Stomach smooth muscle (tissue), 2 donors: ENCODE results near the gene HOXB3.
A peak's percentile ranks its signal among the peaks of the same experiment; 100 is the strongest.

Experiments
- H3K27ac ChIP-seq: one replicate; pipeline ENCODE4 v1.7.0; 2013; ENCODE audit warnings: mild to moderate bottlenecking, low read length, inconsistent platforms
- H3K27me3 ChIP-seq, 2 donors: one replicate each; pipeline ENCODE4 v1.7.0; 2013; ENCODE audit warnings: low read length in 2 of 2; ENCODE audit not compliant: insufficient read depth in 2 of 2, control insufficient read depth in 1 of 2
- H3K36me3 ChIP-seq, 2 donors: one replicate each; pipeline ENCODE4 v1.7.0; 2013; ENCODE audit warnings: low read length in 2 of 2; ENCODE audit not compliant: control insufficient read depth in 2 of 2, insufficient read depth in 2 of 2
- H3K4me1 ChIP-seq: one replicate; pipeline ENCODE4 v1.7.0; 2013; ENCODE audit warnings: low read length; ENCODE audit not compliant: control insufficient read depth, insufficient read depth
- H3K4me3 ChIP-seq, 2 donors: one replicate each; pipeline ENCODE4 v1.7.0; 2013; ENCODE audit warnings: low read length in 2 of 2
- H3K9ac ChIP-seq, 2 donors: one replicate each; pipeline ENCODE4 v1.7.0; 2013; ENCODE audit warnings: low read length in 2 of 2, mild to moderate bottlenecking in 1 of 2
- H3K9me3 ChIP-seq, 2 donors: one replicate each; pipeline ENCODE4 v1.7.0; 2013; ENCODE audit warnings: low read length in 2 of 2; ENCODE audit not compliant: control insufficient read depth in 2 of 2
- donor health status: healthy.
- donor health status: Pancreatic carcinoma.

Gene HOXB3

DNA sequence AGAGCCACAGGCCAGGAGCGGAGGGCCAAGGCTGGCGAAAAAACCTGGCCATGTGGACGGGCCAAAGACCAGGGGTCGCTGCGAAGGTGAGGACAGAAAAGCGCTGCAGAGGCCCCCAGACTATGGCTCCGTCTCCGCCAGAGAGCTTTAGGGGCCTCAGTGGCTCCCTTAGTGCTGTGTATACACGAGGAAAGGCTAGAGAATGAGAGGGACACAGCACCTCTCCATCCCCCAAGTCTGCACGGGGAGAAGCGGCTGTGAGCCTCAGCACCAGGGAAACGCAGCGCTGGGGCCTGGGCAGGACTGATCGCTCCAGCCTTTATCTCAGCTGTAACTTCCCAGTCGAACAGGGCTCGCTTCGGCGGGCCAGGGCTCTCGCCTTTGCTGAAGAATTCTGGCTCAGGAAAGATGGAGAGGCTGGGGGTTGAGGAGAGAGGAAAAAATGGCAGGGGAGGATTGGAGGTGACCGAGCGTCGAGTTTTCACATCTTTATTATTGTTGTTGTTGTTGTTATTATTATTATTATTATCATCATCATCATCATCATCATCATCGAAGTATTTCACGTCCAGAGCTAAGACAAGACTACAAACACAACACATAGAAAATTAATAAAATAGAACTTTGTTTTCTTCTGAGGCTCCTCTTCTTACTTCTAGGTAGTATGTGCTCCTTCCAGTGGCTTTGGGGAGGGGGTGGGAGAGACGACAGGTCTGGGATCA, 5.4 kb upstream of the HOXB3 start:
- Histone ChIP-seq H3K27ac (no peak overlapping the region), H3K4me3 (no peak overlapping the region), H3K36me3 (no peaks in the 10 kb centered on the region), H3K27me3 (peaks cover 56 to 94% of the 10 kb centered on the region in 2 donors), H3K9ac (no peak overlapping the region), H3K9me3 (no peaks in the 10 kb centered on the region), H3K4me1 (peaks cover 56% of the 10 kb centered on the region)

- H3K4me3 ChIP-seq = peak overlapping the region in 1 of 2 donors; percentile 79
- H3K9ac ChIP-seq = peak overlapping the region in 1 of 2 donors; percentile 29
- peaks cover 56% of the 10 kb centered on the region for H3K4me1 ChIP-seq
- H3K27me3 ChIP-seq = peaks cover 49 to 92% of the 10 kb centered on the region in 2 donors
- H3K9me3 ChIP-seq = no peaks in the 10 kb centered on the region
- H3K36me3 ChIP-seq = no peaks in the 10 kb centered on the region
- no peak overlapping the region for H3K27ac ChIP-seq
These were observed 4.7 kb upstream of the HOXB3 start for GRCh38 chr17:48594538-48595277.

GRCh38 chr17:48593840-48594537, 3.9 kb upstream of the HOXB3 start:
- Histone ChIP-seq H3K9ac (peak overlapping the region in 1 of 2 donors; percentile 29), H3K27ac (no peak overlapping the region), H3K27me3 (peaks cover 43 to 92% of the 10 kb centered on the region in 2 donors), H3K9me3 (no peaks in the 10 kb centered on the region), H3K4me1 (peaks cover 56% of the 10 kb centered on the region), H3K4me3 (peak overlapping the region; percentile 59 to 79), H3K36me3 (no peaks in the 10 kb centered on the region)

DNA sequence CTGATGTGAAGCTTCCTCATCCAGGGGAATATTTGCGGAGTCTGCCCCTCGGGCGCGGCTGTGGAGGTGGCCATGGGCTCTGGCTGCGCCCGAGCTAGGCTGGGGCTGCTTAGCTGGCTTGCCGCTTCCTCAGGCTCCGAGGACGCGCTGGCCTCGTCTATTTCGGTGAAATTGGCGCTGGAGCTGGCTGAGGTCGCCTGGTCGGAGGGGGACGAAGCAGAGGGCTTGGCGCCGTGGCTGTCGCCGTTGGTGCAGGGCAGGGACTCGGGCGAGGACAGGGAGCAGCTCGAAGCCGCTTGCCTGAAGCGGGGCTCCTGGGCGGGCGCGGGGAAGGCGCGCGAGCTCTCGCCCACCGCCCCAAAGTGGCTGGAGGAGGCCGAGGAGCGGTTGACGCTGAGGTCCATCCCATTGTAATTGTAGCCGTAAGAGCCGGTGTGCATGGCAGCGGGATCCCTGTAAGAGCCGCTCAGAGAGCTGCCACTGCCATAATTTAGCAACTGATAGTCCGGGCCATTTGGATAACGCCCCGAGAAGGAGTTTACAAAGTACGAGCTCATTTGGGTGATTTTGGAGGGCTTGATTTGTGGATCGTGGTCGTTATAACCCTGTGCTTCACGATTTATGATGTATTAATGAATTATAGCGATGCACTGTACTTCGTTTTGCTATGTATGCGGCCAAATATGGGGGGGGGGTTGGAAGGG, 3.2 kb upstream of the HOXB3 start, which contains the start of gene HOXB5:
HOXB5 (minus strand) TSS at position 654 of the 704 bp plus-strand sequence; CDS start at position 557, 97 bp downstream.
- peak within 1 kb of the TSS; percentile 37 for H3K27ac ChIP-seq
- H3K27me3 ChIP-seq = peaks cover 35 to 88% of the 10 kb centered on the region in 2 donors
- H3K36me3 ChIP-seq = no peaks in the 10 kb centered on the region
- H3K9me3 ChIP-seq = no peaks in the 10 kb centered on the region
- H3K9ac ChIP-seq = peak within 1 kb of the TSS; percentile 44 to 68
- H3K4me3 ChIP-seq = peak within 1 kb of the TSS; percentile 59 to 79
- H3K4me1 ChIP-seq = peaks cover 54% of the 10 kb centered on the region

- Histone ChIP-seq H3K36me3 (no peaks in the 10 kb centered on the region), H3K4me1 (peaks cover 47% of the 10 kb centered on the region), H3K27me3 (peaks cover 33 to 87% of the 10 kb centered on the region in 2 donors), H3K9ac (peak overlapping the region; percentile 9 to 68), H3K27ac (peak overlapping the region; percentile 37), H3K9me3 (no peaks in the 10 kb centered on the region), H3K4me3 (peak overlapping the region; percentile 46 to 79)
These were observed 2.5 kb upstream of the HOXB3 start for GRCh38 chr17:48592577-48592976.

GRCh38 chr17:48592057-48592514, 2.0 kb upstream of the HOXB3 start:
- Histone ChIP-seq H3K4me1 (peaks cover 46% of the 10 kb centered on the region), H3K4me3 (peak overlapping the region in 1 of 2 donors; percentile 79), H3K27me3 (peaks cover 28 to 82% of the 10 kb centered on the region in 2 donors), H3K9me3 (no peaks in the 10 kb centered on the region), H3K36me3 (no peaks in the 10 kb centered on the region), H3K9ac (no peak overlapping the region), H3K27ac (no peak overlapping the region)

DNA sequence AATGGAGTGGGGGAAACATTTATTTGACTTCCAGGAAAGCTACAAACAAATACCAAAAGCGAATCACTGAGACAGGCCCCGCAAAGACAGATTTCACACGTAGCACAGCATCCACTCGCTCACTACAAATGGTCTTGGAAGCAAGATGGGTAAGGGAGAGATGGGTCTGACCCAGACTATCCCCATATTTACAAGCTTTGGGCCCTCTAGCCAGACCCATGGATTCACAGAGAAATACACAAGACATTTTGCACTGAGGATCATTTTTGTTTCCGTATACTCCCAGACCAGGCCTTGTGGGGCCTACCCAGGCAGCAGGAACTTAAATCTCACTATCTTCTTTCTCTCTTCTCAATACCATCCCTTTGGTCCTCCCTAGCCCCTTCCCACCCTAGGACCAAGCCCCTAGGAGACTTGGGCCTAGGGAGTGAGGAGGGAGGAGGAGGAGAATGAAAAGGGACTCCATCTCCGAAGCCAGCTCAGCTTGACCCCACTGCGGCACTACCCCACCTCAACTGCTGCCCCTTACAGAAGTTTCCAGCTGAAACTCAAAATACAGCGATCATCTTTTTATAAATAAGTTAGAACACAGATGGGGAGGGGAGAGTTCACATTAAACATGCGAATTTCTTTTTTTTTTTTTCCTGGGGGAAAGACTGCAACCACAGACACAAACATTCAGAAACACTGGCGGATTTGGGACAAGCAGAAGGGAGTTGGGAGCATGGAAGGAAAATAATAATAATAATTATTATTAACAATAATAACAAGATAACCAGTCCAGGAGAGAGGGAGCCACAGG, 1.4 kb upstream of the HOXB3 start:
- H3K27ac ChIP-seq = peak overlapping the region; percentile 37
- H3K27me3 ChIP-seq = peaks cover 22 to 75% of the 10 kb centered on the region in 2 donors
- no peaks in the 10 kb centered on the region for H3K36me3 ChIP-seq
- H3K9me3 ChIP-seq = no peaks in the 10 kb centered on the region
- H3K9ac ChIP-seq = peak overlapping the region in 1 of 2 donors; percentile 55
- H3K4me3 ChIP-seq = peak overlapping the region in 1 of 2 donors; percentile 79
- peaks cover 44% of the 10 kb centered on the region for H3K4me1 ChIP-seq

DNA sequence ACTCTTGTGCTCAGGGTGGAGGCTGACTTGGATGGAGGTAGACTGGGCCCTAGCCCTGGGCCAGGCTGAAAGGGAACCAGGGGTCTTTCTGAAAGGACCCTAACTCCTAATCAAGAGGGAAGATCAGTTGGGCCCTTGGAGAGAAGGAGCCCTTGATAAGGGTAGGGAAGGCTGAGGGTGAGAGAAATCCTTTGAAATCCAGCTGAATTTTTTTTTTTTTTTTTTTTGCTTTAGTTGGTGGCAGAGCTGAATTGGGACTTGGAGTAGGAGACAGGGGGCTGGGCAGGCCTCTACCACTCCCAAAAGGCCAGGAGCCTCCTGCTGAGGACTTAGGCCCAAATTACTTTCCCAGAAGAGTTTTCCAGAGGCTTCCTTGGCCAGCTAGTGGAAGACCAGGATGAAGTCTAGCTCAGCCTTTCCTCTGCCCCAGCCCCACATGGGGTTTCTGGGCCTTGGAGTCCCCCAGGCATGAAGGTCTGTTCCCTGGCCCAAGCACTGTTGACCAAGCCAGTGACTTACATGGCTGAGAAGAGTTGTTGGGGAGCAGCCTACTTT, 643 bp upstream of the HOXB3 start:
- Histone ChIP-seq H3K27me3 (peaks cover 15 to 71% of the 10 kb centered on the region in 2 donors), H3K27ac (peak overlapping the region; percentile 31)

DNA sequence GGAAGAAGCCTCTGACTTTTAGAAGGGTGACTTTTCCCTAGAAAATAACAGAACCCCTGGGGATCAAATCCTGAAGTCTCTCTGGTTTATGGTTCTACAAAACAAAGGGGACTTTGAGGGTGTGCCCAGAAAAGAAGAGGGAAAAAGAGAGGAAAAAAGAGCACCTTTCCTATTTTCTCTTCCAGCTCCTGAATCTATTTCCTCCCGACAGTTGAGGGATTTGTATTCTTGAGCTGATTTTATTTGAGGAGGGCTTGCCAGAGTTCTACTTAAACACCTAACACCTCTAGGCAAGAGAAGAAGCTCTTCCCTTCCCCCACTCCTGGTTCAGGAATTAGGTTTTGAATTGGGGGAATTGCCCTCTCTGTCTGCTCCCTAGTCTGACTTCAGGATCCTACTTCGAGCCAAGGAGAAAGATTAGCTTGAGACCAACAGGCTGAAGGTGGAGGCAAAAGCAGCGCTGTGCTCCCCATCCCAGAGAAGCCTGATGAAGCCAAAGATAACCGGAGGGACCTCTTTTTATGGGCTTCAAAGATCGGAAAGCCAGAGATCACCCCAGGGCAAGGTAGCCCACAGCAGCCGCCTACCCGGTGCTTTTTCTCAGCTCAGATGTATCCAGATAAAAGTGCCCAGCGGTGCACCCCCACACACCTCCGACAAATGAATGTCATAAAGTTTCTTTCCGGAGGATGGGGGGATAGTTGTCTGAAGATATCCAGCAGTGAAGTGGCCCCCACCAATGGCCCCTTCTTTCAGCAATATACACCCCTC, 796 bp downstream of the HOXB3 start:
- H3K27me3 ChIP-seq = peaks cover 5 to 57% of the 10 kb centered on the region in 2 donors

More for the DNA sequence above, 643 bp upstream of the HOXB3 start:
- H3K9ac ChIP-seq = peak overlapping the region in 1 of 2 donors; percentile 51
- no peaks in the 10 kb centered on the region for H3K9me3 ChIP-seq
- no peaks in the 10 kb centered on the region for H3K36me3 ChIP-seq
- H3K4me3 ChIP-seq = peak overlapping the region in 1 of 2 donors; percentile 65
- H3K4me1 ChIP-seq = peaks cover 46% of the 10 kb centered on the region

More for the DNA sequence above, 796 bp downstream of the HOXB3 start:
- Histone ChIP-seq H3K9ac (peak overlapping the region in 1 of 2 donors; percentile 47), H3K27ac (peak overlapping the region; percentile 31), H3K36me3 (no peaks in the 10 kb centered on the region), H3K4me3 (peak overlapping the region; percentile 16 to 65), H3K4me1 (peaks cover 51% of the 10 kb centered on the region), H3K9me3 (no peaks in the 10 kb centered on the region)
